ENCODE results near the gene AIP.
A peak's percentile ranks its signal among the peaks of the same experiment; 100 is the strongest.

The AIP gene

GRCh38 chr11:67449116-67449844 is 33.5 kb upstream of the AIP start:
- no peak for TF ChIP-seq GABPA (IDR thresholded peaks at IDR 0.05; ENCODE audit: low read depth)
- TF ChIP-seq SPI1 (IDR thresholded peaks at IDR 0.05; ENCODE audit: borderline replicate concordance, low read depth), result peak; percentile 91
- DNase-seq (ENCODE audit: low read depth in 1 of 2, low spot score in 1 of 2), result peak in 1 of 2 experiments; percentile 53
- Histone ChIP-seq H3K27me3 (ENCODE audit: insufficient read depth, poor library complexity, severe bottlenecking) (no peaks in the 10 kb centered on the region), H3K4me3 (replicated peaks; ENCODE audit: insufficient read depth, low read length) (no peak overlapping the region), H3K27ac (replicated peaks) (no peak overlapping the region)

GRCh38 chr11:67450796-67451657 is 31.8 kb upstream of the AIP start:
- DNase-seq (ENCODE audit: low read depth in 1 of 2, low spot score in 1 of 2), result no peak
- TF ChIP-seq POLR2AphosphoS5 (IDR thresholded peaks at IDR 0.05; ENCODE audit: low read depth), result no peak
- no peak for TF ChIP-seq SPI1 (IDR thresholded peaks at IDR 0.05; ENCODE audit: borderline replicate concordance, low read depth)
- no peak for TF ChIP-seq GABPA (IDR thresholded peaks at IDR 0.05; ENCODE audit: low read depth)
- TF ChIP-seq REST (IDR thresholded peaks at IDR 0.05; ENCODE audit: insufficient replicate concordance, low read depth), result no peak
- TF ChIP-seq CTCF (IDR thresholded peaks at IDR 0.05; ENCODE audit: insufficient read depth, low read length), result no peak
- H3K4me3 ChIP-seq (replicated peaks; ENCODE audit: insufficient read depth, low read length), result no peak overlapping the region
- H3K27me3 ChIP-seq (ENCODE audit: insufficient read depth, poor library complexity, severe bottlenecking), result no peaks in the 10 kb centered on the region
- no peak overlapping the region for H3K27ac ChIP-seq (replicated peaks)

GRCh38 chr11:67451658-67451976 is 31.2 kb upstream of the AIP start:
- no peak for TF ChIP-seq POLR2AphosphoS5 (IDR thresholded peaks at IDR 0.05; ENCODE audit: low read depth)
- no peak for TF ChIP-seq REST (IDR thresholded peaks at IDR 0.05; ENCODE audit: insufficient replicate concordance, low read depth)
- no peak for TF ChIP-seq CTCF (IDR thresholded peaks at IDR 0.05; ENCODE audit: insufficient read depth, low read length)
- no peak for TF ChIP-seq GABPA (IDR thresholded peaks at IDR 0.05; ENCODE audit: low read depth)
- TF ChIP-seq SPI1 (IDR thresholded peaks at IDR 0.05; ENCODE audit: borderline replicate concordance, low read depth), result no peak
- H3K27ac ChIP-seq (replicated peaks), result no peak overlapping the region

GRCh38 chr11:67452141-67452952 is 30.5 kb upstream of the AIP start, which contains the start of gene GPR152:
Gene GPR152 (minus strand): TSS chr11:67452729. CDS start chr11:67452724, 5 bp downstream.
- no peak within 1 kb of the TSS for H3K27ac ChIP-seq (replicated peaks)
- no peak for DNase-seq (ENCODE audit: low read depth in 1 of 2, low spot score in 1 of 2)
- TF ChIP-seq CTCF (IDR thresholded peaks at IDR 0.05; ENCODE audit: insufficient read depth, low read length), result no peak
- no peak for TF ChIP-seq REST (IDR thresholded peaks at IDR 0.05; ENCODE audit: insufficient replicate concordance, low read depth)
- no peak for TF ChIP-seq GABPA (IDR thresholded peaks at IDR 0.05; ENCODE audit: low read depth)
- TF ChIP-seq POLR2AphosphoS5 (IDR thresholded peaks at IDR 0.05; ENCODE audit: low read depth), result no peak
- no peak within 1 kb of the TSS for H3K4me3 ChIP-seq (replicated peaks; ENCODE audit: insufficient read depth, low read length)
- H3K27me3 ChIP-seq (ENCODE audit: insufficient read depth, poor library complexity, severe bottlenecking), result no peaks in the 10 kb centered on the region

More at GRCh38 chr11:67451658-67451976, 31.2 kb upstream of the AIP start:
- Histone ChIP-seq H3K27me3 (ENCODE audit: insufficient read depth, poor library complexity, severe bottlenecking) (no peaks in the 10 kb centered on the region), H3K4me3 (replicated peaks; ENCODE audit: insufficient read depth, low read length) (no peak overlapping the region)
- no peak for DNase-seq (ENCODE audit: low read depth in 1 of 2, low spot score in 1 of 2)
